Astrocyte (in vitro differentiated cells and primary cell): ENCODE measurements around the gene SRMS. TPM values are rescaled to one million over a fixed set of nuclear protein-coding genes. Genes with fewer than 3 reads are reported as not detected.

Source experiments
- DNase-seq: peaks from one replicate; pipeline ENCODE4 v3.0.0-alpha.2; 2010; ENCODE audit warnings: low read depth
- FAIRE-seq: peaks from 2 replicates; lab custom pipeline; 2011; peaks lifted over from hg19 to GRCh38; lab: Jason Lieb, UNC
- H2AFZ ChIP-seq: 2 replicates; pipeline ENCODE4 v1.6.0; 2012; ENCODE audit warnings: low read depth, low read length, inconsistent platforms
- H3K27ac ChIP-seq: 2 replicates; pipeline ENCODE4 v1.5.1; 2011; ENCODE audit warnings: low read depth, low read length, inconsistent platforms
- H3K27me3 ChIP-seq: 2 replicates; pipeline ENCODE4 v1.6.0; 2011; ENCODE audit warnings: low read length, inconsistent platforms; ENCODE audit not compliant: insufficient read depth
- H3K36me3 ChIP-seq: 2 replicates; pipeline ENCODE4 v1.5.1; 2011; ENCODE audit warnings: low read length, inconsistent platforms; ENCODE audit not compliant: insufficient read depth
- H3K4me1 ChIP-seq: 2 replicates; pipeline ENCODE4 v1.5.1; 2011; ENCODE audit warnings: low read length, inconsistent platforms; ENCODE audit not compliant: insufficient read depth
- H3K4me2 ChIP-seq: 2 replicates; pipeline ENCODE4 v1.6.0; 2012; ENCODE audit warnings: low read length, inconsistent platforms
- H3K4me3 ChIP-seq: 2 replicates; pipeline ENCODE4 v1.5.1; 2011; ENCODE audit warnings: low read depth, mild to moderate bottlenecking, low read length, inconsistent platforms; ENCODE audit not compliant: insufficient read depth
- H3K79me2 ChIP-seq: 2 replicates; pipeline ENCODE4 v1.6.0; 2012; ENCODE audit warnings: mild to moderate bottlenecking, low read length, inconsistent platforms; ENCODE audit not compliant: insufficient read depth
- H3K9ac ChIP-seq: 2 replicates; pipeline ENCODE4 v1.6.0; 2012; ENCODE audit warnings: mild to moderate bottlenecking, low read length, inconsistent platforms
- H3K9me3 ChIP-seq: 2 replicates; pipeline ENCODE4 v1.5.1; 2012; ENCODE audit warnings: low read depth, mild to moderate bottlenecking, low read length, inconsistent platforms; ENCODE audit not compliant: insufficient read depth
- H4K20me1 ChIP-seq: 2 replicates; pipeline ENCODE4 v1.6.0; 2012; ENCODE audit warnings: low read length, inconsistent platforms; ENCODE audit not compliant: insufficient read depth
- H3K27ac Mint-ChIP-seq: one replicate; pipeline ENCODE4 v1.8.0; 2021; ENCODE audit warnings: mild to moderate bottlenecking, mixed read lengths; ENCODE audit not compliant: unreplicated experiment
- H3K27me3 Mint-ChIP-seq: one replicate; pipeline ENCODE4 v1.8.0; 2021; ENCODE audit warnings: low read depth, mixed read lengths; ENCODE audit not compliant: unreplicated experiment
- H3K36me3 Mint-ChIP-seq: one replicate; pipeline ENCODE4 v1.8.0; 2021; ENCODE audit warnings: low read depth, mixed read lengths; ENCODE audit not compliant: unreplicated experiment
- H3K4me1 Mint-ChIP-seq: one replicate; pipeline ENCODE4 v1.8.0; 2021; ENCODE audit warnings: low read depth, mixed read lengths; ENCODE audit not compliant: unreplicated experiment
- H3K4me3 Mint-ChIP-seq: one replicate; pipeline ENCODE4 v1.8.0; 2021; ENCODE audit warnings: mild to moderate bottlenecking, moderate library complexity, mixed read lengths; ENCODE audit not compliant: unreplicated experiment
- H3K9me3 Mint-ChIP-seq: one replicate; pipeline ENCODE4 v1.8.0; 2021; ENCODE audit warnings: mild to moderate bottlenecking, mixed read lengths; ENCODE audit not compliant: unreplicated experiment
- EZH2 ChIP-seq: IDR thresholded peaks from 2 replicates; pipeline ENCODE4 v1.6.1; 2012; ENCODE audit warnings: mild to moderate bottlenecking, low read length, inconsistent platforms; ENCODE audit not compliant: insufficient read depth
- total RNA-seq: library from RNA; stranded (reverse); gene quantifications from 2 replicates; pipeline ENCODE4 v1.2.1, GENCODE V29; 2021
- TF ChIP-seq, protein P1 (sequence below): IDR thresholded peaks from 2 replicates; pipeline ENCODE4 v1.5.1; 2011; ENCODE audit warnings: low read depth, mild to moderate bottlenecking, inconsistent platforms, low read length, moderate library complexity; ENCODE audit not compliant: insufficient read depth

Gene SRMS
- total RNA-seq, 1 donor from 2014 or later: 0.14 TPM

DNA sequence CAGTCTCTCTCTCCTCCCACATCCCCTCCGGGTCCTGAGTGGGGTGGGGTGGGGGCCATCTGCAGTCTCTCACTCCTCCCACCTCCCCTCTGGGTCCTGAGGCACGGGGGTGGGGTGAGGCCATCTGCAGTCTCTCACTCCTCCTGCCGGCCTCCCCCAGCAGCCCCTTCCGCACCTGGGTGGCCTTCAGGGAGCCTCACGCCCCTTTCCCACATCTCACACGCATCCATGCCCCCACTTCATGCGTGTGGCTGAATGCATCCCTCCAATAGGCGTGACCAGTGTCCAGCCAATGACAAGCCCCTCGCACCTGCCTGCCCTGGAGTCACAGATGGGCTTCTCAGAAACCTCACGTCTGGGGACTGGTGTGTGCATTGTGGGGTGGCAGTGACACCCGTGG is 993 bp upstream of the SRMS start:
- no peaks in the 10 kb centered on the region for H4K20me1 ChIP-seq
- Mint-ChIP-seq H3K4me1 (peaks cover 2% of the 10 kb centered on the region), H3K9me3 (no peaks in the 10 kb centered on the region), H3K4me3 (no peak overlapping the region), H3K36me3 (peaks cover 2% of the 10 kb centered on the region), H3K27me3 (peaks cover 7% of the 10 kb centered on the region), H3K27ac (no peak overlapping the region)
- H3K9ac ChIP-seq: no peak overlapping the region
- H3K4me3 ChIP-seq: no peak overlapping the region
- no peaks in the 10 kb centered on the region for H3K27me3 ChIP-seq
- H3K4me1 ChIP-seq: no peaks in the 10 kb centered on the region
- TF ChIP-seq, protein P1, sequence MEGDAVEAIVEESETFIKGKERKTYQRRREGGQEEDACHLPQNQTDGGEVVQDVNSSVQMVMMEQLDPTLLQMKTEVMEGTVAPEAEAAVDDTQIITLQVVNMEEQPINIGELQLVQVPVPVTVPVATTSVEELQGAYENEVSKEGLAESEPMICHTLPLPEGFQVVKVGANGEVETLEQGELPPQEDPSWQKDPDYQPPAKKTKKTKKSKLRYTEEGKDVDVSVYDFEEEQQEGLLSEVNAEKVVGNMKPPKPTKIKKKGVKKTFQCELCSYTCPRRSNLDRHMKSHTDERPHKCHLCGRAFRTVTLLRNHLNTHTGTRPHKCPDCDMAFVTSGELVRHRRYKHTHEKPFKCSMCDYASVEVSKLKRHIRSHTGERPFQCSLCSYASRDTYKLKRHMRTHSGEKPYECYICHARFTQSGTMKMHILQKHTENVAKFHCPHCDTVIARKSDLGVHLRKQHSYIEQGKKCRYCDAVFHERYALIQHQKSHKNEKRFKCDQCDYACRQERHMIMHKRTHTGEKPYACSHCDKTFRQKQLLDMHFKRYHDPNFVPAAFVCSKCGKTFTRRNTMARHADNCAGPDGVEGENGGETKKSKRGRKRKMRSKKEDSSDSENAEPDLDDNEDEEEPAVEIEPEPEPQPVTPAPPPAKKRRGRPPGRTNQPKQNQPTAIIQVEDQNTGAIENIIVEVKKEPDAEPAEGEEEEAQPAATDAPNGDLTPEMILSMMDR: no peak
- TF ChIP-seq EZH2: no peak
- H3K27ac ChIP-seq: no peak overlapping the region
- no peaks in the 10 kb centered on the region for H3K9me3 ChIP-seq
- FAIRE-seq (no peak), DNase-seq (no peak)
- H3K79me2 ChIP-seq: no peaks in the 10 kb centered on the region
- no peak overlapping the region for H2AFZ ChIP-seq
- no peak overlapping the region for H3K4me2 ChIP-seq
- no peaks in the 10 kb centered on the region for H3K36me3 ChIP-seq

DNA sequence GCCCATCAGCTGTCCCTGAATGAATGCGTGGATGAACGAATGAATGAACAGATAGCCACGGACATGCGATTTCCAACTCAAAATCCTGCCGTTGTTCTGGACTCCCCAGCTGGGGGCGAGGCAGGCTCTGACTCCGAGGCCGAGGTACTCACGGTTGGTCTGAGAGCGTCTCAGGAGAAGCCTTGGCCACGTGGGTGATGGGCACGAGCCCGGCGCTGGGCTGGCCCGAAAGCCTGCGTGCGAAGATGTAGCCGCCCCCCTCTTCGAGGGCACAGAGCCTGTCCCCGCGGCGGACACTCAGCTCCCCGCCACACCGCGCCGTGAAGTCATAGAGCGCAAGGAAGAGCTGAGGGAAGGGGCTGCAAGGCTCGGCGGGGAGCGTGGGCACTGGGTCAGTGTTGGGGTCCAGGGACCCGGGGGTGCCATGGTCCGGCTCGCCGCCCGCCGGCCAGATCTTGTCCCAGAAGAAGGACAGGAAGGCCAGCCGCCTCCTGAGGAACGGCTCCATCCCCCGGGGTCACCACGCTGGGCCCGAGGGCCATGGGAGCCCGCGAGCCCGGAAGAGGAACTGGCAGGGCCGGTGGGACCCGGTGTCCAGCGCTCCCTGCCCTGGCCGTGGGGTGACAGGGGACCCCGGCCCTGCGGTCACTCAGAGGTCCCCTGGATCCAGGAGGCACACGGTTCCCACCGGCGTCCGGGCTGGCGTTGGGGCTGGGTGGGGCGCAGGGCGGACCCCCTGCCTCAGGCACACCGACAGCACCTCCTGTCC is 409 bp downstream of the SRMS start:
- H3K4me3 Mint-ChIP-seq: no peak overlapping the region
- peaks cover 2% of the 10 kb centered on the region for H3K36me3 Mint-ChIP-seq
- H3K9me3 ChIP-seq: no peaks in the 10 kb centered on the region
- DNase-seq (no peak), FAIRE-seq (no peak)
- H3K27me3 ChIP-seq: no peaks in the 10 kb centered on the region
- H4K20me1 ChIP-seq: no peaks in the 10 kb centered on the region
- H3K79me2 ChIP-seq: no peaks in the 10 kb centered on the region
- no peak overlapping the region for H3K9ac ChIP-seq
- no peak overlapping the region for H3K4me3 ChIP-seq
- no peaks in the 10 kb centered on the region for H3K36me3 ChIP-seq
- TF ChIP-seq, protein P1: no peak
- TF ChIP-seq EZH2: peak; percentile 26
- H3K9me3 Mint-ChIP-seq: no peaks in the 10 kb centered on the region
- H3K27me3 Mint-ChIP-seq: peaks cover 7% of the 10 kb centered on the region
- H3K4me1 ChIP-seq: no peaks in the 10 kb centered on the region
- H3K27ac ChIP-seq: no peak overlapping the region
- no peak overlapping the region for H3K4me2 ChIP-seq
- no peak overlapping the region for H3K27ac Mint-ChIP-seq
- peaks cover 2% of the 10 kb centered on the region for H3K4me1 Mint-ChIP-seq
- H2AFZ ChIP-seq: no peak overlapping the region
